GM21529 (cell line): Measurements from ENCODE around the gene FUT1.

Experiments
- ATAC-seq: cut with Tn5 transposase; IDR thresholded peaks from one replicate; pipeline ENCODE4 v1.9.1; 2021; ENCODE audit not compliant: unreplicated experiment

Gene FUT1

DNA sequence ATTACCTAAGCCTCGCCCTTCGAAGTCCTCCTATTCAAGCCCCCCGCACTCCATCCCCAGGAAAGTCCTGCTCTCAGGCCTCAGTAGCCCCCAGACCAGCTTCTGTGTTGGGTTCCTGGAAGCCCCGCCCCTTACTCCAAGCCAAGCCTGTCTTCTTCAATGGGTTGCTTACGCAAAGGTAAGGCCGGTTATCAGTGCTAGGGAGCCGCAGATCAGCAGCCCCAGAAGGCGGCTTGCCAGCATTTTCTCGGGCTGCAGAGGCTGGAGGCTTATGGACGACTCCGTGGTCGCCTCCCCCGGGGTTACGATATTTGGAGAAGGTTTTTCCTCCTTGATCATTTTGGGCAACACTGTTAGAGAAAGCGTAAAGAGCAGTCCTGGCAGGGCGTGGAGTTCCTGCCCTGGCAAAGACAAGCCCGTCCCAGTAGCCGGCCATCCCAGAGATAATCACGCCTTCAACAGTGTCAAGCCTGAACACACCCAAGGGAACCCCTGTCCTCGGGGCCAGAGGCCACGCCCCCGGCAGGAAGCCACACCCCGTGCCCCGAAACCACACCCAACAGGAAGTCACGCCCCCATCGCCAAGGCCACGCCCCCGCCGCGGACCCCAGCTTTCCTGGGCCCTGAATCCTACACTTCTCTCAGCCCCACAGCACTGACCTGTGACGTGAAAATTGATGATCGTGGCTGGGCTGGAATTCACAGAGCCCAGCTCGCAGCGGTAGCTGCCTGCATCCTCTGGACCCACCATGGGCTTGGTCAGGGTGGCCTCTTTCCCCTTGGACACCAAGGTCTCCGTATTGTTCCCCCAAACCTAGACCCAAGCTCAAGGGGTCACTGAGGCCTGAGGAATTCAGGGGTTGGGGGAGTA lies 11.1 kb downstream of the FUT1 start:
- ATAC-seq: no peak

DNA sequence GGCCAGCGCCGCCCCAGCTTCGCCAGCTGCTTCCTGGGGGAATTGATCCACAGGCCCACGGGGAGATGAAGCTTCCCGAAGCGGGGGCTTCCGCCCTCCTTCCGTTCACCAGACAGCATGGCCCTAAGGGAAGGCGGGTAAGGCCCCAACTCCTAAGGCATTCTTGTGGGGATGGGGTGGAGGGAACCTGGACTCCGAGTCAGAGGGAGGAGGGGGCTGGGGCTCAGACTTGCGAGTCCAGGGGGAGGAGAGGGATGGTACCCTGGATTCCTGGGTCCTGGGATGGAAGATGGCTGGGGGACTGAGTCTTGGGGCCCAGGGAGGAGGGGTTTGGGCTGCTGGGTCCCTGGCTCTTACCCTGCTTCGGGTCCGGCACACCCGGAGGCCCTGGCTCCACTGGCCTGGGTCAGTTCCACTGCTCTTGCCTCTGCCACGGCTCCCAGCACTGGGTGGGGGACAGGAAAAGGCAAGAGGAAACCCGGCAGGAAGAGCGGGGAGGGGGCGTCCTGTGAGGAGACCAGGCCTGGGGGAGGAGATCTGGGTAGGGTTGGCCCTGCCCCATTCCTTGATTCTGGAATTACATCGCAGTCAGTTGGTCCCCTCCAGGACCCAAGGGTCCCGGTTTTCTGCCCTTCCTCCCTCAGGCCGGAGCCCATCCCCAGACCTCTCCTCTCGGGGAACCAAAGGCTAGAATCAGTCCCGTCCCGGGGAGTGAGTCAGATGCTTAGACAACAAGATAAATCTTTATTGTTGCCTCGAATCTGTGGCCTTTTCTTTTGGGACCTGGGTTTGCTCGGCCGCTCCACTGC lies 12.1 kb downstream of the FUT1 start, which contains the start of gene RASIP1:
TSS of gene RASIP1 (minus strand) at position 447 of the 809 bp plus-strand sequence. CDS start at position 119, 328 bp downstream.
- no peak for ATAC-seq

GRCh38 chr19:48739404-48740163 lies 12.9 kb downstream of the FUT1 start:
- ATAC-seq: no peak

GRCh38 chr19:48738557-48739403 lies 13.7 kb downstream of the FUT1 start:
- ATAC-seq: peak; percentile 90

- no peak for ATAC-seq
These were observed 15.0 kb downstream of the FUT1 start for GRCh38 chr19:48737360-48737998.

GRCh38 chr19:48735031-48735615 lies 17.3 kb downstream of the FUT1 start:
- no peak for ATAC-seq

GRCh38 chr19:48734625-48735024 lies 17.8 kb downstream of the FUT1 start:
- no peak for ATAC-seq

DNA sequence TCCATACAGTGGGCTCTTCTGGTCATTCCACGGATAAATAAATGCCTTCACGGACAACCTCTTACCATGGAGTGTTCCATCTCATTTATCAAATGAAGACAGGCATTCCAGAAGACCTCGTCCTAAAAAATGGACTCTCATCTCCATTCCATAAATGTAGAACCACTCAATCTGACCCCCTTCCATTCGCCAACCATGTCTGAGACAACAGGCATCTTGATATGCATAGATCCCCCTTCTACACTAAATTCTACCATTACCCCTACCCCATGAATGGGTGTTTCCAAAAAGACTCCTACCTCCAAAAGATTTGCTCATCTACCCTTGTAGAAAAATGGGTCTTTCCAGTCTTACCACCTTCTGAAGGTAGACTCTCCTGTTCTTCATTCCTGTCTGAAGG lies 21.0 kb downstream of the FUT1 start:
- no peak for ATAC-seq

DNA sequence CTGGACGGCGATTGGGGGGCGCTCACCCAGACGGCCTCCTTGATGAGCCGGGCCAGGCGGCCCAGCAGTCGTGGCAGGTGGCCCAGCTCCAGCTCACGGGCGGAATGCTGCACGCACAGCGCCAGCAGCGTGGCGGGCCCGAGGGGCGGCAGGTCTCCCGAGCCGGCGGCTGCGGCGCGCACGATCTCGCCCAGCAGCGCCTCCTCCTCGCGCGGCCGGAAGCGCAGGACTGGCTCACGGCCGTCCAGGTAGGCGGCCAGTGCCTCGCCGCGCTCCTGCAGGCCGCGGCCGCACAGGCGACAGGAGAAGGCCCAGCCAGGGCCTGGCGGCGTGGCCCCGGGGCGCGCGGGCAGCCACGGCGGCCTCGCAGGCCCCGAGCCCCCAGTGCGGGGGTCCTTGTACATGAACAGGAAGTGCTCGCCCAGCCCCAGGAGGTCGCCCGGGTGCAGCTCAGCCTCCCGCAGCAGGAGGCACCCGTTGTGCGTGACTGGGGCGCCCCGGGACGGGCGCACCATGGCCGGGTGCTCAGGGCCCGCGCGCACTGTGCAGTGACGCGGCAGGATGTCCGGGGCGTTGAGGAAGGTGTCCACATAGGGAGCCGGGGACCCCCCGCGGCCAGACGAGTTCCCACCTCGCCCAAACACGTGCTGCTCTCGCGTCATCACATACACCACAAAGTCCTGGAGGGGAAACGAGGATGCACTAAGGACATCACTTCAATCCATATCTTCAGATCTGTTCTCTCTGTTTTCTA lies 23.4 kb downstream of the FUT1 start:
- no peak for ATAC-seq

GRCh38 chr19:48726556-48726955 lies 25.9 kb downstream of the FUT1 start:
- no peak for ATAC-seq

DNA sequence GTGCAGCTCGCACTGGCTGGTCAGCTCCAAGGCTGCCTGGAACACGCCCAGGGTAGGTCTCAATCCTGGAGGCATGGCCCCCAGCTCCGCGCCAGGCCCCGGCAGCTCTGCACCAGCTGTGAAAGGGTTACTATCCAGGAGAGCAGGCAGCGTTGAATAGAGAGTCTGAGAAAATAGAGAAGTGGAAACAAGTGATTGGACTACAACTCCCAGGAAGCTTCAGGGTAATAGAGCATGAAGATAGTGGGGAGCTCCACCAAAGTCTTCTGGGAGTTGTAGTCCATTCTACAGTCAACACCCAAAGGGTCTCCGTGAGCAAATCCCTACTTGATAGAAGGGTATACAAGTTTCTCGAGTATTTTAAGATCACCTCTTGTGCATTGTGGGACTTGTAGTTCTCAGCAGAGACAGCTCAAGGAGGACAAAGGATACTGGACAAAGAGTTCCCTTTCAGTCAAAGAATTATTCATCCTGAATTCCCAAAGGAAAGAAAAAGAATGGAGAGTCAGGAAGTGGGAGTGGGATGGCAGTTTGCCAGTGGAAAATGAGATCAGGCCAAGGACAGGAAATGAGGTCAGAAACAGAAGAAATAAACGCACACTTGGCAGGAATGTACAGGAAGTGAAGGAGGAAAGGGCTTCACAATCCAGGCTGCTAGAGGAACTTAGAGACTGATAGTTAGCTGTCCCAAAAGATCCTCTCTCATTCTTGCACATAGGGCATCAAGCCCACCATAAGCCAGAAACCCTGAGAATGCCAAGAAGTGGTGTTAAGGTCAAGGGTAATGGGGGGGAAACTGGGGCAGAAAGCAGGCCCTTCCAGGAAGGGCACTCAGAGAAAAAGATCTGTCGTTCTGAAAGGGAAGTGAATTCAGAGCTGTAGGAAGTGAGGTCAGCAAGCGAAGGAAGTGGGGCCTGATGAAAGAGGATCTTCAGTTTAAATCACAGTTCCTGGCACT lies 27.4 kb downstream of the FUT1 start:
- ATAC-seq: no peak

DNA sequence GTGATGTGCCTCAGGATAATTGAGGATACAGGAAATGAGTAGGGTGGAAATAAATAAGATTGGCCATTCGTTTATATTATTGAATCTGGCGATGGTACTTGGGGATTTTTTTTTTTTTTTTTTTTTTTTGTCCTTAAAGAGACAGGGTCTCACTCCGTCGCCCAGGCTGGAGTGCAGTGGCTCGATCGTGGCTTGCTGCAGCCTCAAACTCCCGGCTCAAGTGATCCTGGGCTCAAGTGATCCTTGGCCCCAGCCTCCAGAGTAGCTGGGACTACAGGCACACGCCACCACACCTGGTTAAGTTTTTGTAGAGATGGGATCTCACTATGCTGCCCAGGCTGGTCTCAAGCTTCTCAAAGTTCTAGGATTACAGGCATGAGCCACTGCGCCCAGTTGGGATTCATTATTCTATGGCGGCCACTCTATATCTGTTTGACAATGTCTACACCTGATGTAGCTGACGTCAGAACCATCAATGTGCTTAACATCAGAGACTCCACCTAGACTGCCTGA lies 30.2 kb downstream of the FUT1 start:
- ATAC-seq: no peak

DNA sequence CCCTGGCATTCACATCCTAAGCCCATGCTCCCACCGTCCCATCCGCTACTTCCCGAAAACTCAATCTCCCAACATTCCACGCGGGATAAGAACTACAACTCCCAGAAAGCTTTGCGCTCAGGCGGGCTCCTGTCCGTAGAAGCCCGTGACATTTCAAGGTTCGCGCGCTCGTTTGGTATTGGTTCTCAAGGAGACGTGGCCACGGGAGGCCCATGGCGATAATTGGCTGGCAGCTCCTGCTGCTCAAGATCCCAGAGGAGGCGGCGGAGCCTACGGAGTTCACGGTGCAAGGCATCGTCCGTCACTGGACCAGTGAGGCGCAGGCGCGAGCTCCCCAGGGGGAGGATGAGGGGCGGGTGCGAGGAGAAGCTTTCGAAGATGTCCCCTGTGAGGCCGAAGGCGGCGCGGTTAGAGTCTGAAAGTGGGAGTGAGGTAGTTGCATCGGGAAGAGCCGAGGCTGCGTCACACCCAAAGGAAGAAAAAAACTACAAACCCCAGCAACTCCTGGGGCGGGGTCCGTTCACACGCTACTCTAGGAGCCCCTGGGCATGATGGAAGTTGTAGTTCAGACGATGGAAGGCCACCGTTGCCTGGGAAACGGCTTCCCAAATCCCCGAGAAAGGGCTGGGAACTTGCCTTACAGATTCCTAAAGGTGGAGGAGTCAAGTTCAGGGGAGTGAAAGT lies 31.7 kb downstream of the FUT1 start:
- peak; percentile 75 for ATAC-seq

GRCh38 chr19:48720251-48720612 lies 32.2 kb downstream of the FUT1 start:
- no peak for ATAC-seq

DNA sequence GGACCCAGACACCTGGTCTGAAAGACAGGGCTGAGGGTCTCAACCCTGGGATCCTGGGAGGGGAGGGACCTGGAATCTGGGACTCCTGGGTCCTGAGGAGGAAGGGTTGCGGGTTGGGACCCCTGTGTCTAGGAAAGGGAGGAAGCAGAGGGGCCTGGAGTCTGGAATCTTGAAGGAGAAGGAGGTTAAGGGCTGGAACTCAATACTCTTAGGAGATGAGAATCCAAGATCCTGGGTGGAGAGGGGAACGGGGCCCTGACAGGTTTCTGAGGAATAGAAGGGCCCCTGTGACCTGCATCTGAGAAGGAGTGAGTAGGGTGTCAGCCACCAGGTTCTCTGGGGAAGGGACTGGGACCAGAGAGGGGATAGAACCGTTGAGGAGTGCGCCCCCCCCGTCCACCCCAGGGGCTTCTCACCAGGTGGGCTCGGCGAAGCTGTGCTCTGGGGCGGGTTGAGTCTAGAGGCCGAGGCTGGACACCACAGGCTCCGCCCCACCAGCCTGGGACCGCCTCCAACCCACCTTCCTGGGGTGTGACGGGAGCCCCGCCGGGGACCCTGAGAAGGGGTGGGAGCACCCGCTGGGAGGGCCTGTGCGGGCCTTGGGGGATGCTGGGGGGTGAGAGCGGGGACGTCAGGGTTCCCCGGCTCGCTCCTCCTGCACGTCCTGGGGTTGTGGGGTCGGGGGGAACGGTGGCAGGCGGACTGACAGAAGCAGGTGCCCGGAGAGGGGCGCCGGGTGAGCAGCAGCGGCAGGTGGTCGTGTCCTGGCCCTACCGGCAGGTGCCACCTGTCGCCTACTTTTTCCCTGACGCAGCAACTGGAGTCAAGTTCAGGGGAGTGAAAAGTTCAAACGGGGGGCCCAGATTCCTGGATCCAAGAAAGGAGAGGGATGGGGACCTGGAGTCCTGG lies 32.9 kb downstream of the FUT1 start, which contains the start of gene MAMSTR:
TSS of gene MAMSTR (minus strand) at position 463 of the 909 bp plus-strand sequence. CDS start 694 bp downstream, outside the sequence.
- no peak for ATAC-seq
